HG02759 (cell line): ENCODE measurements around the gene EXOC7.
"Not testable (repeated sequence)": the region's sequence is repeated elsewhere in the genome, so short reads cannot be mapped to it uniquely, and the experiment has no call there.

Source experiments
- ATAC-seq: cut with Tn5 transposase; IDR thresholded peaks from one replicate; pipeline ENCODE4 v1.9.1; 2021; ENCODE audit warnings: mild to moderate bottlenecking, moderate library complexity; ENCODE audit not compliant: unreplicated experiment

EXOC7 gene

GRCh38 chr17:76088868-76089576 is 14.6 kb downstream of the EXOC7 start:
- ATAC-seq: no peak

- ATAC-seq: no peak
Measured at GRCh38 chr17:76088041-76088867, 15.3 kb downstream of the EXOC7 start.

GRCh38 chr17:76087531-76087930 is 16.1 kb downstream of the EXOC7 start:
- ATAC-seq: no peak

GRCh38 chr17:76086384-76086783 is 17.2 kb downstream of the EXOC7 start:
- ATAC-seq: no peak

GRCh38 chr17:76085731-76086366 is 17.7 kb downstream of the EXOC7 start:
- no peak for ATAC-seq

GRCh38 chr17:76085066-76085730 is 18.4 kb downstream of the EXOC7 start:
- no peak for ATAC-seq

GRCh38 chr17:76083536-76084182 is 19.9 kb downstream of the EXOC7 start:
- no peak for ATAC-seq

- ATAC-seq: no peak
Measured at GRCh38 chr17:76082326-76083251, 21.0 kb downstream of the EXOC7 start.

- no peak for ATAC-seq
Measured at GRCh38 chr17:76081295-76082210, 22.0 kb downstream of the EXOC7 start.

- ATAC-seq: no peak
Measured at GRCh38 chr17:76080768-76081287, 22.8 kb downstream of the EXOC7 start.

- no peak for ATAC-seq
Measured at GRCh38 chr17:76079956-76080767, 23.4 kb downstream of the EXOC7 start.

- ATAC-seq: no peak
Measured at GRCh38 chr17:76079535-76079955, 24.0 kb downstream of the EXOC7 start.

- no peak for ATAC-seq
Measured at GRCh38 chr17:76078860-76079534, 24.6 kb downstream of the EXOC7 start, which contains the start of gene ZACN. ZACN (plus strand) TSS chr17:76079182; CDS start chr17:76079265, 83 bp downstream.

- not testable (repeated sequence) for ATAC-seq
Measured at GRCh38 chr17:76078370-76078769, 25.2 kb downstream of the EXOC7 start.

- no peak for ATAC-seq
Measured at GRCh38 chr17:76077584-76078110, 25.9 kb downstream of the EXOC7 start.

GRCh38 chr17:76076765-76077583 is 26.6 kb downstream of the EXOC7 start:
- no peak for ATAC-seq
